ENCODE results near the gene ZBTB7C. TPM values are rescaled to one million over a fixed set of nuclear protein-coding genes. Genes with fewer than 3 reads are reported as not detected.

Gene ZBTB7C
- total RNA-seq, 1 experiment from 2014 or later: not detected

DNA sequence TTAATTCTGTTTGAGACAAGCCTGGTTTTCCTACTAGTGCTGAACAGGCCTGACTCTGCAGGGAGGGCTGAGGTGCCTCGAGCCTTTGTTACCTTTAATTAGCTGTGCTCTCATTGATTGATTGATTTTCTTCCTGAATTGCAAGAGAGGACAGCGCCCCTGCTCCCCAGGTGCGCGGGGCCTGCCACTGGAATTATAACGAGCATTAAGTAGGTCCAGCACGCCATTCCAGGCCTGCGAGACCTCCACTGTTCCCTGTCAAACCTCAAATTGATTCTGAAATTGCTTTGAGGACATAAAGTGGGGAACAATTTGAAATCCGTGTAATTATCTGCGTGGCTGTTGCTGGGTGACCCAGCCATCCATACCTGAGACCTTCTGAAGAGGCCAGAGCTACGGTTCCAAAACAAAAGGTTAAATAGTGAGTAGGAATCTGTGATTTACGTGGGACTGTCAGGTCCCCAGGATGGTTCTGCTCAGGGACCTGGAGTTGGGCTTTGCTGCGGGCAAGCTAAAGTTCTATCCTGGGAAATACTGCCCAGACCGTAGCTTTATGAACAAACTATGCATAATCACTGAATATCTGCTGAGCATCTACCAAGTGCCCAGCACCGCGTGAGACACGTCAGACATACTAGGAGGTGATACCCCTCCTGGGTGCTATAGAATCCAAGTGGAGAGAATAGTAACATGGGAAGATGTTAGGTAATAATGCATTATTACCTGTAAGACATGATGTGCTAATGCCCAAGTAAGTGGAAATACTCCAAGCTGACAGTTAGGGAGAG, 104.1 kb downstream of the ZBTB7C start:
- BruUV-seq (replicated peaks): no TSS peak
- CTCF ChIA-PET: interaction anchor here (1.2 kb wide), 1 partner anchor 140 kb away, joined by 3 read pairs; no protein-coding TSS in a partner anchor
- Mint-ChIP-seq H3K4me1 (ENCODE audit: low read depth, unreplicated experiment) (peaks cover 16% of the 10 kb centered on the region), H3K9me3 (ENCODE audit: low read depth, unreplicated experiment) (no peaks in the 10 kb centered on the region), H3K27me3 (ENCODE audit: unreplicated experiment) (peaks cover 31% of the 10 kb centered on the region), H3K4me3 (ENCODE audit: low read depth, unreplicated experiment) (no peak overlapping the region), H3K36me3 (ENCODE audit: insufficient read depth, unreplicated experiment) (peaks cover 6% of the 10 kb centered on the region), H3K27ac (ENCODE audit: unreplicated experiment) (no peak overlapping the region)
- intact Hi-C loops (cut with micrococcal nuclease; ENCODE audit: unreplicated experiment): no loop called here
- TF ChIP-seq, protein P1, sequence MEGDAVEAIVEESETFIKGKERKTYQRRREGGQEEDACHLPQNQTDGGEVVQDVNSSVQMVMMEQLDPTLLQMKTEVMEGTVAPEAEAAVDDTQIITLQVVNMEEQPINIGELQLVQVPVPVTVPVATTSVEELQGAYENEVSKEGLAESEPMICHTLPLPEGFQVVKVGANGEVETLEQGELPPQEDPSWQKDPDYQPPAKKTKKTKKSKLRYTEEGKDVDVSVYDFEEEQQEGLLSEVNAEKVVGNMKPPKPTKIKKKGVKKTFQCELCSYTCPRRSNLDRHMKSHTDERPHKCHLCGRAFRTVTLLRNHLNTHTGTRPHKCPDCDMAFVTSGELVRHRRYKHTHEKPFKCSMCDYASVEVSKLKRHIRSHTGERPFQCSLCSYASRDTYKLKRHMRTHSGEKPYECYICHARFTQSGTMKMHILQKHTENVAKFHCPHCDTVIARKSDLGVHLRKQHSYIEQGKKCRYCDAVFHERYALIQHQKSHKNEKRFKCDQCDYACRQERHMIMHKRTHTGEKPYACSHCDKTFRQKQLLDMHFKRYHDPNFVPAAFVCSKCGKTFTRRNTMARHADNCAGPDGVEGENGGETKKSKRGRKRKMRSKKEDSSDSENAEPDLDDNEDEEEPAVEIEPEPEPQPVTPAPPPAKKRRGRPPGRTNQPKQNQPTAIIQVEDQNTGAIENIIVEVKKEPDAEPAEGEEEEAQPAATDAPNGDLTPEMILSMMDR (IDR thresholded peaks at IDR 0.05; ENCODE audit: unreplicated experiment): no peak
- no peak for DNase-seq

DNA sequence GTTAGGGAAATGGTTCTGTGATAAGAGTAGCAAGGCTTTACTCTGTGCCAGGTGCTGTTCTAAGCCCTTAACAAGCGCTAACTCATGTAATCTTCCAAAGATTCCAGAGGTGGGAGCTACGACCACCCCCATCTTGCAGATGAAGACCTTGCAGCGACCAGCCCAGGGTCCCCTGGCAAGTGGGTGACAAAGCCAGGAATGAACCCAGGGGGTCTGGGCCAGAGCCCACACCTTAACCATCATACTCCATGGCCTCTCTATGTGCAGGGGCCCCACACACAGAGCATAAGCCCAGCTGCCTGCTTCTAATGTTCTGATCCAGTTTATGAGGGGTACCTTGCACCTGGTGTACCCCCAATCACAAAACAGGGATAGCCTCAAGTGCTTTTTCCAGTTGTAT, 105.3 kb downstream of the ZBTB7C start:
- no peak for DNase-seq
- CTCF ChIA-PET: no interaction called here
- Mint-ChIP-seq H3K27ac (ENCODE audit: unreplicated experiment) (no peak overlapping the region), H3K36me3 (ENCODE audit: insufficient read depth, unreplicated experiment) (peaks cover 6% of the 10 kb centered on the region), H3K4me1 (ENCODE audit: low read depth, unreplicated experiment) (peaks cover 16% of the 10 kb centered on the region), H3K4me3 (ENCODE audit: low read depth, unreplicated experiment) (no peak overlapping the region), H3K27me3 (ENCODE audit: unreplicated experiment) (peaks cover 43% of the 10 kb centered on the region), H3K9me3 (ENCODE audit: low read depth, unreplicated experiment) (no peaks in the 10 kb centered on the region)
- TF ChIP-seq, protein P1 (IDR thresholded peaks at IDR 0.05; ENCODE audit: unreplicated experiment): no peak
- intact Hi-C loops (cut with micrococcal nuclease; ENCODE audit: unreplicated experiment): no loop called here
- no TSS peak for BruUV-seq (replicated peaks)

DNA sequence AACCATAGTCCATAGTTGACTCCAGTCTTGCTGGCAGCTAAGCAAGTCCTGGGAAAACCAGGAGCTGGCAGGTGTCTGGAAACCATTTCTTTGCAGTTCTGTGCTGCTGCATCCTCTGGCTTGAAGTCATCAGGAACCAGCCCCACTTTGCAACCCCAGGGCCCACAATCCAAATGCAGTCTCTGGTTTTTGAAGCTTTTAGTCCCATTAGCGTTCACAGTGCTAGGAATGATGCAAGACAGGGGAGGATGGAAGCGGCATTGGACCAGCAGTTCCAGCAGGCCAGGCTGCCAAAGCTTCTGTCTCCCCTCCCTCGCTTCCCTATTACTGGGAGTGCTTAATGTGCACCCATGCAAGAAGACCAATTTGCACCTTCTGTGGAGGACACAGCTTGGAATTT, 106.4 kb downstream of the ZBTB7C start:
- peaks cover 11% of the 10 kb centered on the region for H3K4me1 Mint-ChIP-seq (ENCODE audit: low read depth, unreplicated experiment)
- no peaks in the 10 kb centered on the region for H3K36me3 Mint-ChIP-seq (ENCODE audit: insufficient read depth, unreplicated experiment)
- H3K27me3 Mint-ChIP-seq (ENCODE audit: unreplicated experiment): peaks cover 49% of the 10 kb centered on the region
- H3K9me3 Mint-ChIP-seq (ENCODE audit: low read depth, unreplicated experiment): no peaks in the 10 kb centered on the region
- no peak for DNase-seq
- no peak overlapping the region for H3K4me3 Mint-ChIP-seq (ENCODE audit: low read depth, unreplicated experiment)
- CTCF ChIA-PET: no interaction called here
- no TSS peak for BruUV-seq (replicated peaks)
- H3K27ac Mint-ChIP-seq (ENCODE audit: unreplicated experiment): no peak overlapping the region
- TF ChIP-seq, protein P1 (IDR thresholded peaks at IDR 0.05; ENCODE audit: unreplicated experiment): no peak
- intact Hi-C loops (cut with micrococcal nuclease; ENCODE audit: unreplicated experiment): no loop called here

DNA sequence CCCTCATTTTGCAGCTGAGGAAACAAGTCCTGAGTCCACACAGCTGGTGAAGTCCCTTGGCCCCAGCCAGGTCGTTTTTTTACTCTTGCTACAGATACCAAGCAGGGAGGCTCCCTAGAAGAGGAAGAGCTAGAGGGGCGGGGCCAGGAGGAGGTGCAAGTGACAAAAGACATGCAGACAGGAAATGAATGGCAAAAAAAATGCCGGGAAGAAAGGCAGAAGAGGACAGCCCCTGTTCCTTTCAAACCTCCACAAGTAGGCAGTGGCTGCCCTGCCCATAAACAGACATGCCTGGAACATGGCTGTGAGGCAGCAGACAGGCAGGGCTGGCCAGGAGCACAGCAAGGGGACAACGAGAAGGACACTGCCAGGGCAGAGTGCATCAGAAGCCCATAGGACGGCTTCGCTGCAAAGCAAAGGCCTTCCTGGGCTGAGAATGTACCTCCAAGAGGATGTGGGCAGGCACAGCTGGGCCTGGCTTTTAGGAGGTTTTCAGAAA, 108.7 kb downstream of the ZBTB7C start:
- CTCF ChIA-PET: no interaction called here
- H3K4me3 Mint-ChIP-seq (ENCODE audit: low read depth, unreplicated experiment): no peak overlapping the region

More for the DNA sequence above, 108.7 kb downstream of the ZBTB7C start:
- no peak for DNase-seq
- H3K9me3 Mint-ChIP-seq (ENCODE audit: low read depth, unreplicated experiment): no peaks in the 10 kb centered on the region
- TF ChIP-seq, protein P1 (IDR thresholded peaks at IDR 0.05; ENCODE audit: unreplicated experiment): no peak
- peaks cover 49% of the 10 kb centered on the region for H3K27me3 Mint-ChIP-seq (ENCODE audit: unreplicated experiment)
- no peak overlapping the region for H3K27ac Mint-ChIP-seq (ENCODE audit: unreplicated experiment)
- BruUV-seq (replicated peaks): no TSS peak
- intact Hi-C loops (cut with micrococcal nuclease; ENCODE audit: unreplicated experiment): no loop called here
- peaks cover 8% of the 10 kb centered on the region for H3K4me1 Mint-ChIP-seq (ENCODE audit: low read depth, unreplicated experiment)
- H3K36me3 Mint-ChIP-seq (ENCODE audit: insufficient read depth, unreplicated experiment): no peaks in the 10 kb centered on the region

All from Calu3 (cell line).